K562 (cell line): ENCODE data around the gene MYH7. TPM values are rescaled to one million over a fixed set of nuclear protein-coding genes. Genes with fewer than 3 reads are reported as not detected.

Experiments
- BCOR ChIP-seq: fragments of 450-650 bp; IDR thresholded peaks from 2 replicates; pipeline ENCODE4 v1.6.1; 2016
- MAZ ChIP-seq, 2 experiments: fragments of 450-650 bp in 1 of 2; sonication (generic) in 1 of 2; formaldehyde crosslinking; IDR thresholded peaks in 1 of 2; conservative IDR thresholded peaks in 1 of 2; 2 replicates each; pipeline versions ENCODE4 v1.4.0 to v1.5.0; 2020; ENCODE audit warnings: mild to moderate bottlenecking in 1 of 2, missing genetic modification reagents in 1 of 2
- NELFE ChIP-seq: IDR thresholded peaks from 2 replicates; pipeline ENCODE4 v1.6.1; 2011; ENCODE audit warnings: mild to moderate bottlenecking; ENCODE audit not compliant: insufficient read depth, insufficient read length
- ZBTB33 ChIP-seq: sonication (generic); formaldehyde crosslinking; IDR thresholded peaks from 2 replicates; pipeline ENCODE4 v1.8.1; 2023; ENCODE audit warnings: mild to moderate bottlenecking, missing genetic modification reagents
- ZNF609 ChIP-seq: sonication (generic); formaldehyde crosslinking; IDR thresholded peaks from 2 replicates; pipeline ENCODE4 v1.8.1; 2023; ENCODE audit warnings: missing genetic modification reagents, mild to moderate bottlenecking, borderline replicate concordance
- polyA plus RNA-seq, 8 experiments: library from polyadenylated mRNA; depleted of rRNA in 4 of 8; stranded (reverse) in 5 of 8; unstranded in 3 of 8; fragments of >200 nt; fragmentation: Nextera tagmentation in 2 of 8; fragmentation: Illumina TruSeq in 1 of 8; extraction: Ambion mirVana in 2 of 8; extraction: Trizol in 1 of 8; gene quantifications; 2 replicates each; pipeline versions ENCODE4 v1.2.1 to v1.2.3, GENCODE V29; 2011 to 2014; ENCODE audit warnings: inconsistent platforms in 1 of 8, missing spikeins in 1 of 8
- total RNA-seq, 7 experiments: library from RNA; depleted of rRNA in 6 of 7; stranded (reverse); fragments of >200 nt in 6 of 7; fragmentation: Illumina TruSeq in 2 of 7; extraction: Trizol in 2 of 7; gene quantifications; 2 replicates each; pipeline versions ENCODE4 v1.2.1 to v1.2.3, GENCODE V29; 2011 to 2021; ENCODE audit warnings: low replicate concordance in 1 of 7

The MYH7 gene
- total and polyA plus RNA-seq, 9 of the 15 experiments (the other 6 are each of a cell fraction or from before 2014, with no cell fraction given) = not detected

GRCh38 chr14:23406725-23407355 lies 28.6 kb downstream of the MYH7 start (continued):
- no peak for TF ChIP-seq ZNF609
- TF ChIP-seq BCOR = no peak
- TF ChIP-seq NELFE = no peak
- no peak for TF ChIP-seq ZBTB33 (CRISPR knock-in tag)
- no peak for TF ChIP-seq MAZ (CRISPR knock-in tag; conservative IDR thresholded peaks at IDR 0.05 in 1 of 2, IDR thresholded peaks at IDR 0.05 in 1 of 2)
